ENCODE measurements around the gene SNX33. TPM values are rescaled to one million over a fixed set of nuclear protein-coding genes. Genes with fewer than 3 reads are reported as not detected.

Gene SNX33
- polyA plus RNA-seq, 1 donor (not counting 4 experiments of a cell fraction or from before 2014, with no cell fraction given) = 21.7 TPM

DNA sequence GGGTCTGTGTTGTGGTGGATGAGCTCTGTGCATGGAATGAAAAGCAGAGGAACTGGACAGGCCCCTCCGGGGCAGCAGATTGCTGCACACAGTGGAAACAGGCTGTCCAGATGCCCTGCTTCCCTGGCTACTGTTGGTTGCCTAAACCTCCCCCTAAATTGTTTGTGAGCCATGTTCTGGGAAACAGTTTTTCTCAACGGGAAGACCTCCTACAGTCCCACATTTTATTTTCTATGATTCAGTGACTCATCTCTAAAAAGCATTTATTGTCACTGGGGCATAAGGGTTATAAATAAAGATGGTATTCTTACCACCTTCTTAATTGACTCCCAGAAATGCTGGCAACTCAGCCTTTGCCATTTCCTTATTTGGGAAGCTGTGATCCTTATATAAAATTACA, 48.3 kb upstream of the SNX33 start:
- Histone ChIP-seq H3K27me3 (ENCODE audit: control insufficient read depth, extremely low read depth, insufficient read depth, low read length) (no peaks in the 10 kb centered on the region), H3K27ac (ENCODE audit: control insufficient read depth, insufficient read depth, low read length) (no peak overlapping the region), H3K4me3 (ENCODE audit: control insufficient read depth in 2 of 3, extremely low read depth in 1 of 3, insufficient read depth in 2 of 3, low read depth in 1 of 3, low read length in 3 of 3) (no peak overlapping the region), H4K20me1 (ENCODE audit: control insufficient read depth, extremely low read depth, insufficient read depth, low read length) (no peaks in the 10 kb centered on the region), H3K9me3 (ENCODE audit: control insufficient read depth, low read depth, low read length) (no peaks in the 10 kb centered on the region), H3K9me1 (ENCODE audit: control insufficient read depth, extremely low read depth, insufficient read depth, low read length) (no peaks in the 10 kb centered on the region), H2AFZ (ENCODE audit: control insufficient read depth, low read length) (no peak overlapping the region), H3K4me1 (ENCODE audit: control insufficient read depth, extremely low read depth, insufficient read depth, low read length) (no peaks in the 10 kb centered on the region), H3K36me3 (ENCODE audit: control insufficient read depth in 2 of 2, extremely low read depth in 1 of 2, insufficient read depth in 2 of 2, low read length in 2 of 2) (peaks cover 14 to 27% of the 10 kb centered on the region in 2 experiments), H3K4me2 (ENCODE audit: control insufficient read depth, extremely low read depth, insufficient read depth, low read depth, low read length) (no peak overlapping the region), H3K79me2 (ENCODE audit: control insufficient read depth, insufficient read depth, low read length) (no peaks in the 10 kb centered on the region), H3K9ac (ENCODE audit: control insufficient read depth, extremely low read depth, insufficient read depth, low read length) (no peak overlapping the region)
- dilution Hi-C loops (cut with MboI; ENCODE audit: extremely low pct_ligation_motif_present, low sequenced_read_pairs) = no loop called here
- no peak for TF ChIP-seq EZH2 (IDR thresholded peaks at IDR 0.05; ENCODE audit: low read length)
- TF ChIP-seq, protein P1, sequence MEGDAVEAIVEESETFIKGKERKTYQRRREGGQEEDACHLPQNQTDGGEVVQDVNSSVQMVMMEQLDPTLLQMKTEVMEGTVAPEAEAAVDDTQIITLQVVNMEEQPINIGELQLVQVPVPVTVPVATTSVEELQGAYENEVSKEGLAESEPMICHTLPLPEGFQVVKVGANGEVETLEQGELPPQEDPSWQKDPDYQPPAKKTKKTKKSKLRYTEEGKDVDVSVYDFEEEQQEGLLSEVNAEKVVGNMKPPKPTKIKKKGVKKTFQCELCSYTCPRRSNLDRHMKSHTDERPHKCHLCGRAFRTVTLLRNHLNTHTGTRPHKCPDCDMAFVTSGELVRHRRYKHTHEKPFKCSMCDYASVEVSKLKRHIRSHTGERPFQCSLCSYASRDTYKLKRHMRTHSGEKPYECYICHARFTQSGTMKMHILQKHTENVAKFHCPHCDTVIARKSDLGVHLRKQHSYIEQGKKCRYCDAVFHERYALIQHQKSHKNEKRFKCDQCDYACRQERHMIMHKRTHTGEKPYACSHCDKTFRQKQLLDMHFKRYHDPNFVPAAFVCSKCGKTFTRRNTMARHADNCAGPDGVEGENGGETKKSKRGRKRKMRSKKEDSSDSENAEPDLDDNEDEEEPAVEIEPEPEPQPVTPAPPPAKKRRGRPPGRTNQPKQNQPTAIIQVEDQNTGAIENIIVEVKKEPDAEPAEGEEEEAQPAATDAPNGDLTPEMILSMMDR (optimal IDR thresholded peaks at IDR 0.05 in 1 of 3, IDR thresholded peaks at IDR 0.05 in 1 of 3, conservative IDR thresholded peaks at IDR 0.05 in 1 of 3; ENCODE audit: extremely low read depth in 1 of 3, insufficient read depth in 2 of 3, low read length in 3 of 3) = no peak
- FAIRE-seq = no peak
- no peak for DNase-seq (ENCODE audit: low read depth, low spot score)

GRCh38 chr15:75606026-75606425, 41.7 kb upstream of the SNX33 start:
- Histone ChIP-seq H3K9me1 (ENCODE audit: control insufficient read depth, extremely low read depth, insufficient read depth, low read length) (no peaks in the 10 kb centered on the region), H3K4me2 (ENCODE audit: control insufficient read depth, extremely low read depth, insufficient read depth, low read depth, low read length) (no peak overlapping the region), H3K27ac (ENCODE audit: control insufficient read depth, insufficient read depth, low read length) (no peak overlapping the region), H3K4me3 (ENCODE audit: control insufficient read depth in 2 of 3, extremely low read depth in 1 of 3, insufficient read depth in 2 of 3, low read depth in 1 of 3, low read length in 3 of 3) (no peak overlapping the region), H3K9me3 (ENCODE audit: control insufficient read depth, low read depth, low read length) (no peaks in the 10 kb centered on the region), H3K36me3 (ENCODE audit: control insufficient read depth in 2 of 2, extremely low read depth in 1 of 2, insufficient read depth in 2 of 2, low read length in 2 of 2) (peaks cover 22 to 29% of the 10 kb centered on the region in 2 experiments), H4K20me1 (ENCODE audit: control insufficient read depth, extremely low read depth, insufficient read depth, low read length) (no peaks in the 10 kb centered on the region), H3K27me3 (ENCODE audit: control insufficient read depth, extremely low read depth, insufficient read depth, low read length) (no peaks in the 10 kb centered on the region), H3K4me1 (ENCODE audit: control insufficient read depth, extremely low read depth, insufficient read depth, low read length) (no peaks in the 10 kb centered on the region), H3K79me2 (ENCODE audit: control insufficient read depth, insufficient read depth, low read length) (no peaks in the 10 kb centered on the region), H2AFZ (ENCODE audit: control insufficient read depth, low read length) (no peak overlapping the region), H3K9ac (ENCODE audit: control insufficient read depth, extremely low read depth, insufficient read depth, low read length) (no peak overlapping the region)
- no peak for FAIRE-seq
- TF ChIP-seq, protein P1 (optimal IDR thresholded peaks at IDR 0.05 in 1 of 3, IDR thresholded peaks at IDR 0.05 in 1 of 3, conservative IDR thresholded peaks at IDR 0.05 in 1 of 3; ENCODE audit: extremely low read depth in 1 of 3, insufficient read depth in 2 of 3, low read length in 3 of 3) = no peak
- TF ChIP-seq EZH2 (IDR thresholded peaks at IDR 0.05; ENCODE audit: low read length) = no peak
- no peak for DNase-seq (ENCODE audit: low read depth, low spot score)
- dilution Hi-C loops (cut with MboI; ENCODE audit: extremely low pct_ligation_motif_present, low sequenced_read_pairs) = no loop called here

Measured in keratinocyte (primary cell).